NCI-H2107 treated with DMSO at 0.1 percent for 48 hours (cell line): ENCODE results near the gene SRP72.
"Not testable (repeated sequence)": the region's sequence is repeated elsewhere in the genome, so short reads cannot be mapped to it uniquely, and the experiment has no call there.

Source experiments
- DNase-seq: peaks from one replicate; lab custom pipeline; 2025; ENCODE audit not compliant: unreplicated experiment; lab: John Stamatoyannopoulos, UW

SRP72 gene, protein sequence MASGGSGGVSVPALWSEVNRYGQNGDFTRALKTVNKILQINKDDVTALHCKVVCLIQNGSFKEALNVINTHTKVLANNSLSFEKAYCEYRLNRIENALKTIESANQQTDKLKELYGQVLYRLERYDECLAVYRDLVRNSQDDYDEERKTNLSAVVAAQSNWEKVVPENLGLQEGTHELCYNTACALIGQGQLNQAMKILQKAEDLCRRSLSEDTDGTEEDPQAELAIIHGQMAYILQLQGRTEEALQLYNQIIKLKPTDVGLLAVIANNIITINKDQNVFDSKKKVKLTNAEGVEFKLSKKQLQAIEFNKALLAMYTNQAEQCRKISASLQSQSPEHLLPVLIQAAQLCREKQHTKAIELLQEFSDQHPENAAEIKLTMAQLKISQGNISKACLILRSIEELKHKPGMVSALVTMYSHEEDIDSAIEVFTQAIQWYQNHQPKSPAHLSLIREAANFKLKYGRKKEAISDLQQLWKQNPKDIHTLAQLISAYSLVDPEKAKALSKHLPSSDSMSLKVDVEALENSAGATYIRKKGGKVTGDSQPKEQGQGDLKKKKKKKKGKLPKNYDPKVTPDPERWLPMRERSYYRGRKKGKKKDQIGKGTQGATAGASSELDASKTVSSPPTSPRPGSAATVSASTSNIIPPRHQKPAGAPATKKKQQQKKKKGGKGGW

DNA sequence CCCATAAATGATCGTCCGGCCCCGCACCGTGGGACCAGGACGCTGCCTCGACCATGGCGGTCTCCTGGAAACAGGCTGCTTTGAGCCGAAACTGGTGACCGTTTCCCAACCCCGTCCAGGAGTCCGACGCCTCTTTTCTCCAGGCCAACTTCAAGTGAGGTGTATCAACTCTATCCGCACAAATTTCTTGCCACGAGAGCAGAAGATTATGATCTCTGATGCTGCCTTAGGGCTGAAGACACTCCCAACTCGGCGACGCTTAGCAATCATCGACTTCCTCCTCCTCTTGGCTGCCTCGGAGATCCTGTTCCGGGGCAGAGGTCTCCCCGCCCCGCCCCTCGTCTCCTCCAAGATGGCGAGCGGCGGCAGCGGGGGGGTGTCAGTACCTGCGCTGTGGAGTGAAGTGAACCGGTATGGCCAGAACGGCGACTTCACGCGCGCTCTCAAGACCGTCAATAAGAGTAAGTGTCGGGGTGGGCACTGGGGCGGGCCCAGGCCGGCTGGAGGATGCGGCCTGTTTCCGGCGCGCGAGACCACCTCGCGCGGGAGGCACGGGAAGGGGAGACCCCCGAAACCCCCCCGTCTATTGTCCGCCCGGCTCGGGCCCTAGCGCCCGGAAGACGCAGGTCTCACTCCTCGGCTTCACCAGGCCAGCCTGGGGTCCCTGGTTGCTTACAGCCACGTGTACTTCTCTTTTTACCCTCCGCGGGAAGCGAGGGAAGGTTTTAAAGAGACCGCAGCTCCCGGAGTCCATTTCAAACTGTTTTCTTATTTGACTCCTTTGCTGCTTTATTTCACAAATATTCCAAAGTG, at the start of gene SRP72:
TSS of gene SRP72 (plus strand) at position 334 of the 813 bp plus-strand sequence. CDS start at position 353, 19 bp downstream.
- DNase-seq: peak; percentile 40

GRCh38 chr4:56424176-56424575, 43.2 kb upstream of the SRP72 start:
- DNase-seq: no peak

GRCh38 chr4:56424697-56425514, 42.5 kb upstream of the SRP72 start:
- no peak for DNase-seq

DNA sequence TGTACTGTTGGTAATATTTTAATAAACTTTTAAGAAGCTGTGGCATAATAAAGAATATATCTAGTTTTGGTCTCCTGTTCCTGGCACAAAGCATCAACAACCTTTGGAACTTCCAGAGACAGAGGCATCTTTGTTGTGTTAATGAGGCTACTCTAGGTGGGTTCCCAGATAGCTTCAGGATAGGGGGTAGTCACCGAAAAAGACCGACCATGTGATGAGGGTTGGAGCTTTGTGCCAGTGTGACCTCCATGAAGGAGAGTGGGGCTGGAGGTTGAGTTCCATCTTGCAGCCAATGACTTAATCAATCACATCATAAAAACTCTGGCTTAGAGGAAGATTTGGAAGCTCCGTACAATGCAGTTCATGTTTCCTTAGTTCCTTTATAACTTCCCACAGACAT, 41.9 kb upstream of the SRP72 start:
- DNase-seq: no peak

DNA sequence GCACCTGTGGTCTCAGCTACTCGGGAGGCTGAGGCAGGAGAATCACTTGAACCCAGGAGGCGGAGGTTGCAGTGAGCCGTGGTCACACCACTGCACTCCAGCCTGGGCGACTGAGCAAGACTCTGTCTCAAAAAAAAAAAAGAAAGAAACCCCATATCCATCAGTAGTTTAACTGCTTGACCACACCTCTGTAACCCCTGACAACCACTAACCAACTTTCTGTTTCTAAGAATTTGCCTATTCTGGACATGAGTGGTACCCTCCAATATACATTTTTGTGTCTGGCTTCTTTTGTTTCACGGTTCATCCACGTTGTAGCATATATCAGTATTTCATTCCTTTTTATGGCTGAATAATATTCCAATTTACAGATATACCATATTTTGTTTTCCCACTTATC, 41.1 kb upstream of the SRP72 start:
- no peak for DNase-seq

DNA sequence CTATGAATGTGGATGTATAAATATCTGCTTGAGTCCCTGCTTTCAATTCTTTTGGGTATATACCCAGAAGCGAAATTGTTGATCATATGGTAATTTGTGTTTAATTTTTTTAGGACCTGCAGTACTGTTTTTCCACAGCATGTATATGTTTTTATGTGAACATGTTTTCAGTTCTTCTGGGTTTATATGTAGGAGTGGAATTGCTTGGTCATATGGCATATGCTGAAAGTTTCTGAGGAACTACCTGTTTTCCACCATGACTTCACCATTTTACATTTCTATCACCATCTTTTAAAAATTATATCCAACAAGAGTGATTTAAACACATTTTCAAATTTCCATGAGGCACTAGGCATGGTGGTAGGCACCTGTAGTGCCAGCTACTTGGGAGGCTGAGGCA, 40.2 kb upstream of the SRP72 start:
- DNase-seq: no peak

- no peak for DNase-seq
These were observed 37.2 kb upstream of the SRP72 start for GRCh38 chr4:56430203-56430602.

- DNase-seq: no peak
These were observed 34.1 kb upstream of the SRP72 start for GRCh38 chr4:56433280-56433679.

- DNase-seq: peak; percentile 26
These were observed 32.7 kb upstream of the SRP72 start for GRCh38 chr4:56434599-56435139.

- peak; percentile 66 for DNase-seq
These were observed 32.1 kb upstream of the SRP72 start, which contains the start of gene PPAT for GRCh38 chr4:56435140-56435926. TSS of gene PPAT (minus strand) at chr4:56435615. CDS start at chr4:56435477, 138 bp downstream.

DNA sequence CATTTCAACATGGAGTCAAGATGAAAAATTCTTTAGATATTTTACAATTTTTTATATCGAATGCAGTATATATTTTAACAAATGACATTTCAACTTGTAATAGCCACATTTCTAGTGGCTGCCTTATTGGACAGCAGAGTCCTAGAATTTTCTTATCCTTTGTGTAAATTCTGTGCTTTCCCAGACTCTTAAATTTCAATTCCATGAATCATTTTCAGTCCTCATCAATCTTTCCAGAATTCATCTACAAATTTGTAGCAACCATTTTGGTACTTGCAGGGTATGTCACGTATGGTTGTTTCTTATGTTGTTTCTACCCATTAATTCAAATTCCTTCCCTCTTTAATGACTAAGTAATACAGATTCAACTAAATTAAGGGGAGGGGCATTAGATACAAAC, 28.7 kb upstream of the SRP72 start:
- no peak for DNase-seq

DNA sequence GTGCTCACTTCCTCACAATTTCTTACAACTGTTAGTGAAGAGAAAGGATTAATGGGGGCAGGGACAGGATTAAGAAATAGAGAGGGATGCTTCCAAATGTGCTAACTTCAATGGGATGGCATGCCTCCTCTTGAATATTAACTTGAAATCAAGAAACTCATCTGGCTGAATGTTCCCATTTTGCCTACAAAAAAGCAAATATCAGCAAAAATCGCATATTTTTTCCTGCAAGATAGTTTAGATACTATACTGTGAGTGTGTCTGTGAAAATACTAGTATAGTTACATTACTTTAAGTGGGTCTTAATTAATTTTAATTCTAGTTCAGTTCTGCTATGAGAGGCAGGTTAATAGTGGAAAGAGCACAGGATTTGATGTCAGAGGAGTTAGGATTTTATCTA, 26.4 kb upstream of the SRP72 start:
- no peak for DNase-seq

DNA sequence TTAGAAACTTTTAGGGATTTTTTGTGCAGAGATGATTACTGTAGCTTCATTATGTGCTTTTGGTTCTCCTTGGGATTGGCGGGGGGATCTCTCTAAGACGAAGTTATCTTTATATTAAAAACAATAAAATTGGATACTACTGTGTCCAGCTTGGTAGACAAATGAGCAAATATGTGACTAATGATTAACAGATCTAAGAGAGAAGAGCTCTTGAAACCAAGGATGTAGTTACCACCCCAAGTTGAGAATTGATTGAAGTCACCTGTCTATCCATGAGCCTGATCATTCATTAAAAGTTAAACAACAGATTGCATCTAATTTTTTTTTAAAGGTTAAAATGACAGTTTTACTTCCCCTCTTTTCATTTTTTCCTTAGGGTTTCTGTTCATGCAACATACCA, 22.7 kb upstream of the SRP72 start:
- DNase-seq: no peak

DNA sequence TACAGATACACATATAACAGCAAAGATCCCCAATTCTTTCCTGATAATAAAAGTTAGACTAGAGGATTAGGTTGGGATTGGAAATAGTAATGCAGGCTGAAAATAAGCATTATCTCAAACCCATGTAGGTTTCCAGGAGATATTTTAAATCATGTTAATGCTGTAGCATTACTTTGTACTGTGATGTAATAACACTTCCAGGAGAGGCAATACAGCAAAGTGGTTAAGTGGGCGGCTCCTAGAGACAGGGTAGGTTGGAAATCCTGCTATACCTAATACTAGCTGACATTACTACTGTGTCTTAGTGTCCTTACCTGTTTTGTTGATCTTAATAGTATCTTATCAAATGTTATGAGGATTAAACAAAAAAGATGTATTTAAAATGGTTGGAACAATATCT, 21.7 kb upstream of the SRP72 start:
- no peak for DNase-seq

DNA sequence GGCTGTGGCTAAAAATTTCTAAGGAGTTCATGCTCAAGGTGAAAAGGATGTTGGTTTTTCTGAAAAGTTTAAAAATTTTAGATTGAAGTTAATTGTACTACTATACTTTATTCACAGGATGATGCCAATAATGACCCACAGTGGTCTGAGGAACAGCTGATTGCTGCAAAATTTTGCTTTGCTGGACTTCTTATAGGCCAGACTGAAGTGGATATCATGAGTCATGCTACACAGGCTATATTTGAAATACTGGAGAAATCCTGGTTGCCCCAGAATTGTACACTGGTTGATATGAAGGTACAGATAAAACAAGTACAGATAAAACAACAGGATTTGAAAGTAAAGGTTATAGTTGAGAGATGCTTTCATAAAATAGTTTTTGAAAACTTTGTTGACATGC, 19.1 kb upstream of the SRP72 start:
- no peak for DNase-seq

DNA sequence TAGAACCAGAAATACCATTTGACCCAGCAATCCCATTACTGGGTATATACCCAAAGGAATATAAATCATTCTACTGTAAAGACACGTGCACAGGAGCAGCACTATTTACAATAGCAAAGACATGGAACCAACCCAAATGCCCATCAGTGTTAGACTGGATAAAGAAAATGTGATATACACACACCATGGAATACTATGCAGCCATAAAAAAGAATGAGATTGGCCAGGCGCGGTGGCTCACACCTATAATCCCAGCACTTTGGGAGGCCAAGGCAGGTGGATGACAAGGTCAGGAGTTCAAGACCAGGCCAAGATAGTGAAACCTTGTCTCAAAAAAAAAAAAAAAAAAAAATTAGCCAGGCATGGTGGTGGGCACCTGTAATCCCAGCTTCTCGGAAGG, 17.9 kb upstream of the SRP72 start:
- not testable (repeated sequence) for DNase-seq

GRCh38 chr4:56450342-56450741, 17.1 kb upstream of the SRP72 start:
- DNase-seq: no peak

- no peak for DNase-seq
These were observed 7.3 kb upstream of the SRP72 start for GRCh38 chr4:56460085-56460484.

- DNase-seq: no peak
These were observed 5.3 kb upstream of the SRP72 start for GRCh38 chr4:56462157-56462556.

- DNase-seq: no peak
These were observed 3.7 kb upstream of the SRP72 start for GRCh38 chr4:56463711-56464110.
